Amygdala (tissue), 56 donors: ENCODE measurements around the gene OSBPL3.

Experiments used
- DNase-seq, 56 donors: peaks; one replicate each; lab custom pipeline; 2025; lab: John Stamatoyannopoulos, UW

Gene OSBPL3

GRCh38 chr7:24958399-24958798, 21.6 kb downstream of the OSBPL3 start:
- DNase-seq: no peak

- DNase-seq: no peak
Measured at GRCh38 chr7:24956021-24956420, 24.0 kb downstream of the OSBPL3 start.

DNA sequence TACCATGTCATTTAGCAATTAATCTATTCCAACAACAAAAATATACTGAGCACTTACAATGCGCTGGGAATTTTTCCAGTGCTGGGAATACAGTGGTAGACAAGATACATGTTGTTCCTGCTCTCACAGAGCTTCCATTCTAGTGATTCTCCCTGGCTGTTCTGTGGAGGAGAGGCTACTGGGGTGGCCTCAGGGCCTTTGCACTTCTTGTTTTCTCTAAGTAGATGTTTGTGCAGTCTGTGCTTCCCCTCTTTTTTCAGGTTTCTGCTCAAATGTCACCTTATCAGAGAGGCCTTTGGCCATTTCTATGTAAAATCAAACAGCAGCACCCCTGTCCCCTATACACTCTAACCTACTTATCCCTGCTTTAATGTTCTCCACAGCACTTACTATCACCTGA, 24.7 kb downstream of the OSBPL3 start:
- no peak for DNase-seq

DNA sequence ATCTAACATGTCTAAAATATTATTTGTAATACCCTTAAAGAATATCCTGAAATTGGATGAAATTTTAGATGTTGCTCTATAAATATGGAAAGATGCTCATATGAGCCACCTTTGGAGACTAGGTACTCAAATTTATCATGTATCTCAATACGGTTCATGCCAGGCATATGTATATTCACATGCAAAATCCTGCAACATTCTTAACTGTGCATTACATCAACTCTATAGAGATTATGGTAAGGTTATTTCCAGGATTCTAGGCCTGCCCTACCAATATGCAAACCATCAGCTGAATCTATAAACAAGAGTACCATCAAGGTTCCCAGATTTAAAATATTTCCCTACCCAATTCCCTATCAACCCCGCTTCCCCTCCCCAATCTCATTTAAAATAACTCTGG, 27.5 kb downstream of the OSBPL3 start:
- no peak for DNase-seq

GRCh38 chr7:24951441-24951980, 28.5 kb downstream of the OSBPL3 start:
- DNase-seq: no peak

GRCh38 chr7:24949884-24950283, 30.1 kb downstream of the OSBPL3 start:
- no peak for DNase-seq

DNA sequence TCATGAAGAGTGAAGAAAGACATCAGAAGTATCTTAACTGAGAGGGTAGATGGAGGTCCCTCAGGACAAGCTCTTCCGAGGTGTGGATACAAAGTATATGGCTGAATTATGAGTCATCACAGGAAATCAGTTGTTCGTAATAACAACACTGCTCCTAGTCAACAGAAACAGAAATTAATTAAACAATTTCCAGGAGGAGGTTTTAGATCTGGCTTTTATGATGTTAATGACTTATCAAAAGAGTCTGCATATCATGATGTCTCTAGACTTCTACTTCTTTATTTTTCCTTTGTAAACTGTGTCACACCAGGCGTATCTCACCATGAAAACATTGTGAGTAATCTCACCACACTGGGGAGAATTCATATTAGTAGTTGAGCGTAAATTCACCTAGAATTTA, 31.2 kb downstream of the OSBPL3 start:
- DNase-seq: no peak

GRCh38 chr7:24946467-24946866, 33.5 kb downstream of the OSBPL3 start:
- DNase-seq: no peak

- DNase-seq: no peak
Measured at GRCh38 chr7:24945899-24946298, 34.1 kb downstream of the OSBPL3 start.

DNA sequence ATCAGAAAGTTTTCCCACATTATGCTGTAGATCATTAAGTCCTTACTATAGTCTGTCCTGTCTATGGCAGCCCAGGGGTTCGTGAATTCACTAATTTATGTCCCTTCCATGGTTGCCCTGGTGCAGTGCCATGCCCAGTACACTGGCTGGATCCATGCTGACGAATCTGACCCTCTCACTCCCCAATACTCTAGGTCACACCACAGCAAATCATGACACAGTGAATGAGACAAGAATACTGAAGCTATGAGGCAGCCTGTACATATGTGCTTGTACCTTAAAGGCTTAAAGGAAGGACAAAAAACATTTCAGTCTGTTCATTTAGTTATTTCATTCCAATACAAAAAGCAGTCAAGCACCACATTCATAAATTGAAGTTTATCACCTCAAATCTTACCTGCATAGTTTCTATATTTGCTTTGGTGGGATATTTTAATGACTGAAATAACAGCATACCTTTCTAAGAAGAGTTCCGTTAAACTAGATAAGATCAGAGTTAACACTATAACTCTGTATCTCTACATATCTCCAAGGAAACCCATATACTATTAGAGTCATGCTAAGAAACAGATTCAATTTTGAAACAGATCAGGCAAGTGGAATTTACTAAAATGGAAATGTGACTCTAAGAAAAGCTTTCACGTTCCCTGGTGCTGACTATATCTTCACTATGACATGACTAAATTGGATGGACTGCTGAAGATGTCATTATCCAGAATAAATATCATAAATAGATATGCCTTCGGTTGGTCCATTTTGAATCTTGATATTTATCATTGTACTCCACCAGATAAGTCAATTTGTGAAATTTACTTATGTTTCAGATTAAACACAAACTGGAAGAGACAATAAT, 36.7 kb downstream of the OSBPL3 start:
- DNase-seq: no peak

GRCh38 chr7:24942226-24942625, 37.8 kb downstream of the OSBPL3 start:
- no peak for DNase-seq

- no peak for DNase-seq
Measured at GRCh38 chr7:24939416-24939815, 40.6 kb downstream of the OSBPL3 start.

GRCh38 chr7:24936121-24936824, 43.7 kb downstream of the OSBPL3 start:
- DNase-seq: no peak

GRCh38 chr7:24933298-24933697, 46.7 kb downstream of the OSBPL3 start:
- no peak for DNase-seq

DNA sequence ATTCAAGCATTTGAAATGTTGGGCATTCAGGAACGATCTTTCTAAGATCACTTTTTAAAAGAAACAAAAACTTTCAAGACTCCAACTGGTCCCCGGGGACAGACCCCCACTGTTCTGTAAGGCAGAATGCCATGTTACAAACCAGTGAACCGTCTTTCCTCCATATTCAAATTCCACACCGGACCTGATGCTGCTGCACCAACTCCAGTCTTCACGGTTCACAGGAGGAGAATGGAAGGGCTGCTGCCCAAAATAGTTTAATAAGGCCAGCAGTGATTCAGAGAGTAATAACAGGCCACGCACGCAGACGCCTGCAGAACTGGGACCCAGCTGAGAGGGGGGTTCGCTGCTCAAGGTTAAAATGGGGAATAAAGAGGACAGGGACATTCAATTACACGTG, 47.2 kb downstream of the OSBPL3 start:
- no peak for DNase-seq

DNA sequence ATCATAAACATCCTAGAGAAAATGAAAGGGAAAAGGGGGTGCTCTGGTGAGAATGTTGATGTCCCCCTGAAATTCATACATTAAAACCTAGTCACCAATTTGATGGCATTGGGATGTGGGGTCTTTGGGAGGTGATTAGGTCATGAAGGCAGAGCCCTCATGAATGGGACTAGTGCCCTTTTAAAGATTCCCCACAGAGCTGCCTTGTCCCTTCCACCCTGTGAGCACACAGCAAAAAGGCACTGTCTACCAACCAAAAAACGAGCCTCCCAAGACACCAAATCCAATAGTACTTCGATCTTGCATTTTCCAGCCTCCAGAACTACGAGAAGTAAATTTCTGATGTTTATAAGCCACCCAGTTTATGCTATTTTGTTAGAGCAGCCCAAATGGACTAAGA, 47.6 kb downstream of the OSBPL3 start:
- DNase-seq: no peak

- DNase-seq: no peak
Measured at GRCh38 chr7:24931844-24932243, 48.1 kb downstream of the OSBPL3 start.

DNA sequence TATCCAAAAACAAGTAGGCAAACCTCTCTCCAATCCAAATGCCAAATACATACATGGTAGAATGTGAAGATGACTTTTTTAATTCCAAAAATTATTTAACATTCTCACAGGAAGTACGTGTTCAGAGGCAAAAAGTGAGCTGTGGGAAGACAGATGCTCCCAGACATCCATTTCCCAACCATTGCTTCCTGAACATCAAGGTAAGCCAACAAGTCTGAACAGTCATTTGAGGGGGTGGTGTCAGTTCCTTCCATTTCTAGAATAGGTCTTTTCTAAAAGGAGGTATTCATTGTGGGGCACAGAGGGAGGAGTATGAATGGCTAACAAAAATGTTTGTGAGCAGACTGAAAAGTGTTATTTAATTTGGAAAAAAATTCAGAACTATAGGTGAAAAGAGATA, 49.1 kb downstream of the OSBPL3 start:
- DNase-seq: no peak

GRCh38 chr7:24926623-24927524, 53.1 kb downstream of the OSBPL3 start:
- no peak for DNase-seq

DNA sequence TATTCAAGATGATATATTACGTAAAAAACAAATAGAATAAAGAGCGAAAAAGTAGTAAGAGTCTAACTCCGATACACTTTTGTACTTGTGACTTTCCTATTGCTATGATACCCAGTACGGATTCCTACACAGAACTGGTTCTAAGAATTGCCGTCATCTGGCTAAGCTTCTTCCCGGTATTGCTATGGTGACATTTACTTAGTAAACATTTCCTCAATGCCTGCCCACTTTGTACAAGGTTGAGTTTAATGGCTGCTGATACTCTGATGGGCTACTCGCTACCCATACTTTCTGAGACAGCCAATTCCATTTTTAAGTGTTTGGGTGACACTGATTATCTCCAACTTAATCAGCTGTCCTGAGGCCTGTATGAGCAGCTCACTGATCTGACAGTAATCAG, 55.6 kb downstream of the OSBPL3 start:
- no peak for DNase-seq
